ENCODE results near the gene VEPH1. TPM values are rescaled to one million over a fixed set of nuclear protein-coding genes. Genes with fewer than 3 reads are reported as not detected.

The VEPH1 gene
- total and polyA plus RNA-seq, 5 donors from 2014 or later: 2.6 TPM; not detected in 4

DNA sequence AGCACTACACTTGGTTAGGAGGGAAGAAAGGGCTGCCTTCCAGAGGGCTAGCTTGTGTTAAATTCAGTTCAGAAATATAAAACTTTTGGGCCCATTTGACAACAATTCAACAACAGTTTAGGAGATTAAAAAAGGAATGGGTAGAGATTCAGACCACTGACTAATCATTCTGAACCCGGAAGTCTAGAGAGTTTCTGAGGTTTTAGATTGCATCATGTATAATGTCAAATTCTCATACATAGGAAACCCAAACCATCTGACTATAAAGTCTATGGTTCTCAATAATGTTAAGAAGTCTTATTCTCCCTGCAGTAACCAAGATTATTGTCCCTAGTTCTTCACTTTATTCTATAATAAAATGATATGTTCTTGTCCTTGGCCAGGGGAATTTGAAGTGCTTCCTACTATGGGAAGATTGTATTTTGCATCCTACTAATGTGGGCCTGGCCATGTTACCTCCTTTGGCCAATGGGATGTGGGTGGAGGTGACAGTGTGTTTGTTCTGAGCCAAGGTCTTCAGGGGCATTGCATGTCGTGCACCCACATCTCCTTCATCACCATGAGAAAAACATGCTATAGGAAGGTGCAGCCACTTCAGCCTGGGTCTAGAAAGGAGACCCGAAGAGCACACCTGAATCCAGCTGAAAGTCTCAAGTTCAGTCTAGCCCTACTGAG lies 276.9 kb downstream of the VEPH1 start:
- H3K4me1 ChIP-seq (ENCODE audit: control insufficient read depth, insufficient read depth, low read length, poor library complexity, severe bottlenecking): no peaks in the 10 kb centered on the region
- no peaks in the 10 kb centered on the region for H3K27me3 ChIP-seq (ENCODE audit: control insufficient read depth, insufficient read depth, low read length)
- Mint-ChIP-seq H3K36me3 (no peaks in the 10 kb centered on the region), H3K27ac (no peak overlapping the region), H3K27me3 (peaks cover 9% of the 10 kb centered on the region), H3K9me3 (peaks cover 0 to 1% (median 0%) of the 10 kb centered on the region in 7 donors), H3K4me3 (no peak overlapping the region), H3K4me1 (peaks cover 0 to 6% (median 2%) of the 10 kb centered on the region in 4 donors)
- ATAC-seq (ENCODE audit: low read depth in 2 of 2) (peak in 1 of 2 donors; percentile 39), DNase-seq (peak in 1 of 3 donors; percentile 27)
- no peak overlapping the region for H3K4me3 ChIP-seq (ENCODE audit: low read depth, low read length)
- no peaks in the 10 kb centered on the region for H3K36me3 ChIP-seq (ENCODE audit: control insufficient read depth, insufficient read depth, low read length)
- H3K27ac ChIP-seq (ENCODE audit: insufficient read depth, low read length, poor library complexity, severe bottlenecking): no peak overlapping the region
- H3K9me3 ChIP-seq (ENCODE audit: control insufficient read depth in 2 of 2, low read length in 2 of 2): no peaks in the 10 kb centered on the region

DNA sequence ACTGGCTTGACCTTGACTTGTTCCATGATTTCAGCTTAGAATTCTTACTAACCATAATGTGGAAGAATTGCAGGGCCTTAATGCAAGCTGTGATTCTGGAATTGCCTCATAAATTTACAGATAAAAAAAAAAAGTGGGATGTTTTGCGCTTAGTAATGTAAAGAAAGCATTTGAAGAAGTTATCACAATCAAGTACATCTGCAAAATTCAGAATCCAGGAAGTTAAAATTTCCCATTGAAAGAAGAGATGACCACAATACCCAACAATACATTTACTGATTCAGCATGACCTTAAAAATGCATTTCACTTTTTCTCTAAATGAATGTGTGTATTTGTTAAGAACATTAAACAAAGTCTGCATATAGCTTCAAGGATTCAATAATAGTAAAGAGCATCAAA lies 278.2 kb downstream of the VEPH1 start:
- H3K27ac ChIP-seq (ENCODE audit: insufficient read depth, low read length, poor library complexity, severe bottlenecking): no peak overlapping the region
- H3K27me3 ChIP-seq (ENCODE audit: control insufficient read depth, insufficient read depth, low read length): no peaks in the 10 kb centered on the region
- Mint-ChIP-seq H3K4me3 (no peak overlapping the region), H3K27ac (no peak overlapping the region), H3K27me3 (peaks cover 15% of the 10 kb centered on the region), H3K4me1 (peaks cover 0 to 6% (median 2%) of the 10 kb centered on the region in 4 donors), H3K36me3 (no peaks in the 10 kb centered on the region), H3K9me3 (peaks cover 0 to 1% (median 0%) of the 10 kb centered on the region in 7 donors)
- DNase-seq: no peak
- no peaks in the 10 kb centered on the region for H3K9me3 ChIP-seq (ENCODE audit: control insufficient read depth in 2 of 2, low read length in 2 of 2)
- H3K36me3 ChIP-seq (ENCODE audit: control insufficient read depth, insufficient read depth, low read length): no peaks in the 10 kb centered on the region
- ATAC-seq (ENCODE audit: low read depth in 2 of 2): no peak
- no peaks in the 10 kb centered on the region for H3K4me1 ChIP-seq (ENCODE audit: control insufficient read depth, insufficient read depth, low read length, poor library complexity, severe bottlenecking)
- H3K4me3 ChIP-seq (ENCODE audit: low read depth, low read length): no peak overlapping the region

GRCh38 chr3:157220883-157221282 lies 282.3 kb downstream of the VEPH1 start:
- no peak for ATAC-seq (ENCODE audit: low read depth in 2 of 2)
- H3K4me3 Mint-ChIP-seq: no peak overlapping the region
- DNase-seq: no peak
- H3K9me3 Mint-ChIP-seq: no peaks in the 10 kb centered on the region
- peaks cover 11% of the 10 kb centered on the region for H3K27me3 Mint-ChIP-seq
- Histone ChIP-seq H3K4me1 (ENCODE audit: control insufficient read depth, insufficient read depth, low read length, poor library complexity, severe bottlenecking) (no peaks in the 10 kb centered on the region), H3K27ac (ENCODE audit: insufficient read depth, low read length, poor library complexity, severe bottlenecking) (no peak overlapping the region), H3K27me3 (ENCODE audit: control insufficient read depth, insufficient read depth, low read length) (no peaks in the 10 kb centered on the region), H3K36me3 (ENCODE audit: control insufficient read depth, insufficient read depth, low read length) (no peaks in the 10 kb centered on the region), H3K4me3 (ENCODE audit: low read depth, low read length) (no peak overlapping the region), H3K9me3 (ENCODE audit: control insufficient read depth in 2 of 2, low read length in 2 of 2) (no peaks in the 10 kb centered on the region)
- peaks cover 0 to under 1% (median 0%) of the 10 kb centered on the region in 4 donors for H3K4me1 Mint-ChIP-seq
- H3K27ac Mint-ChIP-seq: no peak overlapping the region
- H3K36me3 Mint-ChIP-seq: no peaks in the 10 kb centered on the region

DNA sequence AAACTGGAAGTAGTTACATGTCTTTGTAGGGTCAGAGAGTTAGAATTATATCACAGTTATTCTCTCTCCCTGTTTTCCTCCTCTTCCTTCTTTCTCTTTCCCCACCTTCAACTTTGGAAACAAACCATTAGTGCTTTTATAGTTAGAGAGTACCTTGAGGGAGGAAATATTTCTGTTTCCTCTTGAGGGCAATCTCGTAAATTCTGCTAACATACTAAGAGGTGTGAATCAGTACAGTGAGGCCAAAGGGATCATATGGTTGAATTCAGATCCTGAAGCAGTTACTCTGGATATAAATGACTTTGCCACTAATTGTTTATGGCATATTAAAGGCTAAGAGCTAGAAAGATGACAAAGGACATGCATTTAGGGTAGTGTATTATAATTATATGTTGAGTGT lies 283.0 kb downstream of the VEPH1 start:
- no peak for ATAC-seq (ENCODE audit: low read depth in 2 of 2)
- Mint-ChIP-seq H3K4me3 (no peak overlapping the region), H3K36me3 (no peaks in the 10 kb centered on the region), H3K9me3 (peaks cover 0 to 2% (median 0%) of the 10 kb centered on the region in 7 donors), H3K27me3 (peaks cover 15% of the 10 kb centered on the region), H3K4me1 (no peaks in the 10 kb centered on the region), H3K27ac (no peak overlapping the region)
- H3K4me3 ChIP-seq (ENCODE audit: low read depth, low read length): no peak overlapping the region
- no peak overlapping the region for H3K27ac ChIP-seq (ENCODE audit: insufficient read depth, low read length, poor library complexity, severe bottlenecking)
- no peaks in the 10 kb centered on the region for H3K9me3 ChIP-seq (ENCODE audit: control insufficient read depth in 2 of 2, low read length in 2 of 2)
- H3K4me1 ChIP-seq (ENCODE audit: control insufficient read depth, insufficient read depth, low read length, poor library complexity, severe bottlenecking): no peaks in the 10 kb centered on the region
- H3K27me3 ChIP-seq (ENCODE audit: control insufficient read depth, insufficient read depth, low read length): no peaks in the 10 kb centered on the region
- H3K36me3 ChIP-seq (ENCODE audit: control insufficient read depth, insufficient read depth, low read length): no peaks in the 10 kb centered on the region
- no peak for DNase-seq

GRCh38 chr3:157219215-157219614 lies 284.0 kb downstream of the VEPH1 start:
- DNase-seq (no peak), ATAC-seq (ENCODE audit: low read depth in 2 of 2) (no peak)
- Histone ChIP-seq H3K4me1 (ENCODE audit: control insufficient read depth, insufficient read depth, low read length, poor library complexity, severe bottlenecking) (no peaks in the 10 kb centered on the region), H3K4me3 (ENCODE audit: low read depth, low read length) (no peak overlapping the region), H3K27ac (ENCODE audit: insufficient read depth, low read length, poor library complexity, severe bottlenecking) (no peak overlapping the region), H3K27me3 (ENCODE audit: control insufficient read depth, insufficient read depth, low read length) (no peaks in the 10 kb centered on the region), H3K9me3 (ENCODE audit: control insufficient read depth in 2 of 2, low read length in 2 of 2) (no peaks in the 10 kb centered on the region), H3K36me3 (ENCODE audit: control insufficient read depth, insufficient read depth, low read length) (no peaks in the 10 kb centered on the region)
- H3K4me3 Mint-ChIP-seq: no peak overlapping the region
- no peaks in the 10 kb centered on the region for H3K36me3 Mint-ChIP-seq
- H3K27ac Mint-ChIP-seq: no peak overlapping the region
- no peaks in the 10 kb centered on the region for H3K4me1 Mint-ChIP-seq
- peaks cover 0 to 2% (median 0%) of the 10 kb centered on the region in 7 donors for H3K9me3 Mint-ChIP-seq
- H3K27me3 Mint-ChIP-seq: peaks cover 15% of the 10 kb centered on the region

Other genes starting within 250 kb of the VEPH1 start
- 0.20 TPM for gene PTX3, start 66.6 kb downstream of the VEPH1 start, total RNA-seq
- not detected for gene PTX3, start 66.6 kb downstream of the VEPH1 start, polyA plus RNA-seq